ENCODE data around the gene SRRD.

Gene SRRD

GRCh38 chr22:26489447-26490036, 5.9 kb downstream of the SRRD start:
- H3K4me3 ChIP-seq (replicated peaks; ENCODE audit: low read depth, low read length) = no peak overlapping the region
- no peak for TF ChIP-seq CTCF (IDR thresholded peaks at IDR 0.05; ENCODE audit: low read length, missing control alignments)
- DNase-seq (ENCODE audit: low read depth) = no peak

- no peak for TF ChIP-seq CTCF (IDR thresholded peaks at IDR 0.05; ENCODE audit: low read length, missing control alignments)
- DNase-seq (ENCODE audit: low read depth) = no peak
- H3K4me3 ChIP-seq (replicated peaks; ENCODE audit: low read depth, low read length) = no peak overlapping the region
Observed at GRCh38 chr22:26492220-26492619, 8.5 kb downstream of the SRRD start.

GRCh38 chr22:26494506-26494905, 10.8 kb downstream of the SRRD start:
- no peak for DNase-seq (ENCODE audit: low read depth)
- no peak overlapping the region for H3K4me3 ChIP-seq (replicated peaks; ENCODE audit: low read depth, low read length)
- TF ChIP-seq CTCF (IDR thresholded peaks at IDR 0.05; ENCODE audit: low read length, missing control alignments) = no peak

- DNase-seq (ENCODE audit: low read depth) = no peak
- TF ChIP-seq CTCF (IDR thresholded peaks at IDR 0.05; ENCODE audit: low read length, missing control alignments) = no peak
- H3K4me3 ChIP-seq (replicated peaks; ENCODE audit: low read depth, low read length) = no peak overlapping the region
Observed at GRCh38 chr22:26496456-26496855, 12.8 kb downstream of the SRRD start.

GRCh38 chr22:26499188-26499703, 15.6 kb downstream of the SRRD start:
- no peak overlapping the region for H3K4me3 ChIP-seq (replicated peaks; ENCODE audit: low read depth, low read length)
- TF ChIP-seq CTCF (IDR thresholded peaks at IDR 0.05; ENCODE audit: low read length, missing control alignments) = no peak
- DNase-seq (ENCODE audit: low read depth) = no peak

- no peak overlapping the region for H3K4me3 ChIP-seq (replicated peaks; ENCODE audit: low read depth, low read length)
- TF ChIP-seq CTCF (IDR thresholded peaks at IDR 0.05; ENCODE audit: low read length, missing control alignments) = no peak
- no peak for DNase-seq (ENCODE audit: low read depth)
Observed at GRCh38 chr22:26501996-26502395, 18.3 kb downstream of the SRRD start.

Data from fibroblast of pulmonary artery (primary cell).